H1 (cell line): ENCODE data around the gene NR2E1. TPM values are rescaled to one million over a fixed set of nuclear protein-coding genes. Genes with fewer than 3 reads are reported as not detected.

Experiments
- CTCF ChIA-PET: fragments of 300-600 bp; sonication (Branson Sonifier 250); formaldehyde crosslinking; loops from one replicate; lab custom pipeline; 2021; ENCODE audit not compliant: partially characterized antibody; lab: Charles Lee
- POLR2A ChIA-PET: fragments of 300-600 bp; sonication (Branson Sonifier 250); formaldehyde crosslinking; loops from one replicate; lab custom pipeline; 2021; ENCODE audit warnings: inconsistent platforms; ENCODE audit not compliant: partially characterized antibody; lab: Charles Lee
- DNase-seq, 2 experiments: peaks; one replicate each; pipeline versions ENCODE4 v3.0.0 to v3.0.0-alpha.2; 2010 to 2022; ENCODE audit warnings: low spot score in 2 of 2, low read depth in 1 of 2, mixed read lengths in 1 of 2
- FAIRE-seq: peaks from 2 replicates; lab custom pipeline; 2011; peaks lifted over from hg19 to GRCh38; lab: Jason Lieb, UNC
- H2AFZ ChIP-seq: 2 replicates; pipeline ENCODE4 v1.8.1; 2012; ENCODE audit warnings: low read length, inconsistent platforms
- H2AK5ac ChIP-seq: 2 replicates; pipeline ENCODE4 v1.6.1; 2013; ENCODE audit warnings: low read depth, low read length
- H2BK120ac ChIP-seq: replicated peaks from 2 replicates; pipeline ENCODE3; 2013; ENCODE audit warnings: low read depth, low read length, inconsistent platforms
- H2BK12ac ChIP-seq: 2 replicates; pipeline ENCODE4 v1.6.1; 2013; ENCODE audit warnings: low read depth, low read length
- H2BK15ac ChIP-seq: 2 replicates; pipeline ENCODE4 v1.6.1; 2013; ENCODE audit warnings: low read length
- H2BK20ac ChIP-seq: 2 replicates; pipeline ENCODE4 v1.6.1; 2013; ENCODE audit warnings: low read length
- H2BK5ac ChIP-seq: 2 replicates; pipeline ENCODE4 v1.6.1; 2013; ENCODE audit warnings: low read depth, low read length
- H3K14ac ChIP-seq: 2 replicates; pipeline ENCODE4 v1.6.1; 2013; ENCODE audit warnings: inconsistent platforms; ENCODE audit not compliant: insufficient read length
- H3K18ac ChIP-seq: 2 replicates; pipeline ENCODE4 v1.6.1; 2013; ENCODE audit warnings: low read length; ENCODE audit errors: extremely low read depth
- H3K23ac ChIP-seq: 2 replicates; pipeline ENCODE4 v1.6.1; 2013; ENCODE audit warnings: inconsistent platforms; ENCODE audit not compliant: insufficient read length
- H3K23me2 ChIP-seq: 2 replicates; pipeline ENCODE4 v1.6.1; 2013; ENCODE audit warnings: low read depth, low read length
- H3K27ac ChIP-seq: 2 replicates; pipeline ENCODE4 v1.6.1; 2011; ENCODE audit warnings: low read depth, low read length, inconsistent platforms
- H3K27me3 ChIP-seq, 4 experiments: replicated peaks in 1 of 4; 1 replicate in 1 of 4; 2 replicates in 3 of 4; pipeline versions ENCODE4 v1.6.1 to v1.8.1; 2011 to 2013; ENCODE audit warnings: low read length in 3 of 4, mild to moderate bottlenecking in 3 of 4, inconsistent platforms in 2 of 4, mixed read lengths in 2 of 4, moderate library complexity in 1 of 4; ENCODE audit not compliant: control insufficient read depth in 3 of 4, insufficient read depth in 3 of 4; ENCODE audit errors: extremely low read depth in 1 of 4
- H3K36me3 ChIP-seq, 4 experiments: 2 replicates each; pipeline versions ENCODE4 v1.6.1 to v1.8.1; 2011 to 2013; ENCODE audit warnings: mild to moderate bottlenecking in 4 of 4, low read length in 3 of 4, moderate library complexity in 2 of 4, control low read depth in 1 of 4, inconsistent platforms in 1 of 4; ENCODE audit not compliant: insufficient read depth in 4 of 4, control insufficient read depth in 2 of 4
- H3K4ac ChIP-seq: replicated peaks from 2 replicates; pipeline ENCODE3; 2013; ENCODE audit warnings: low read length, low read depth, mixed read lengths, inconsistent platforms; ENCODE audit not compliant: insufficient read length
- H3K4me1 ChIP-seq, 4 experiments: replicated peaks in 1 of 4; 1 replicate in 1 of 4; 2 replicates in 3 of 4; pipeline versions ENCODE4 v1.6.1 to v1.8.1; 2011 to 2013; ENCODE audit warnings: low read length in 3 of 4, inconsistent platforms in 2 of 4, mixed read lengths in 1 of 4; ENCODE audit not compliant: insufficient read depth in 4 of 4, control insufficient read depth in 3 of 4
- H3K4me2 ChIP-seq, 2 experiments: 2 replicates each; pipeline versions ENCODE4 v1.6.1 to v1.8.1; 2011 to 2013; ENCODE audit warnings: low read depth in 2 of 2, low read length in 2 of 2, control low read depth in 1 of 2, inconsistent platforms in 1 of 2, mild to moderate bottlenecking in 1 of 2; ENCODE audit not compliant: insufficient read depth in 1 of 2
- H3K4me3 ChIP-seq, 4 experiments: fragments of 200-600, 300-600 bp in 1 of 4; sonication (generic), shearing (Covaris generic), sonication (Bioruptor Twin) in 1 of 4; 2 replicates each; pipeline versions ENCODE4 v1.5.1 to v1.8.1; 2011 to 2016; ENCODE audit warnings: low read length in 4 of 4, low read depth in 3 of 4, control low read depth in 2 of 4, inconsistent platforms in 2 of 4, mild to moderate bottlenecking in 2 of 4, mixed read lengths in 1 of 4, moderate library complexity in 1 of 4; ENCODE audit not compliant: insufficient read depth in 2 of 4; ENCODE audit errors: extremely low read depth in 1 of 4
- H3K56ac ChIP-seq: replicated peaks from 2 replicates; pipeline ENCODE3; 2013; ENCODE audit warnings: low read depth, mild to moderate bottlenecking, mixed read lengths, low read length, inconsistent platforms; ENCODE audit not compliant: insufficient read length
- H3K79me1 ChIP-seq: 2 replicates; pipeline ENCODE4 v1.6.1; 2013; ENCODE audit warnings: low read depth, low read length, control low read depth
- H3K79me2 ChIP-seq, 2 experiments: 2 replicates each; pipeline versions ENCODE4 v1.6.1 to v1.8.1; 2012 to 2013; ENCODE audit warnings: low read length in 2 of 2, mild to moderate bottlenecking in 2 of 2, inconsistent platforms in 1 of 2; ENCODE audit not compliant: insufficient read depth in 2 of 2, control insufficient read depth in 1 of 2
- H3K9ac ChIP-seq, 4 experiments: replicated peaks in 1 of 4; 1 replicate in 1 of 4; 2 replicates in 3 of 4; pipeline versions ENCODE4 v1.6.1 to v1.8.1; 2011 to 2013; ENCODE audit warnings: low read depth in 3 of 4, low read length in 3 of 4, control low read depth in 2 of 4, mild to moderate bottlenecking in 2 of 4, moderate library complexity in 2 of 4, inconsistent platforms in 1 of 4; ENCODE audit errors: extremely low read depth in 1 of 4
- H3K9me3 ChIP-seq, 2 experiments: 2 replicates each; pipeline versions ENCODE4 v1.6.1 to v1.8.1; 2012 to 2013; ENCODE audit warnings: mild to moderate bottlenecking in 2 of 2, moderate library complexity in 2 of 2, control low read depth in 1 of 2, inconsistent platforms in 1 of 2, low read depth in 1 of 2, low read length in 1 of 2, mixed read lengths in 1 of 2; ENCODE audit not compliant: insufficient read depth in 2 of 2
- H4K20me1 ChIP-seq, 2 experiments: replicated peaks in 1 of 2; 2 replicates each; pipeline versions ENCODE3 to v1.8.1; 2011 to 2013; ENCODE audit warnings: inconsistent platforms in 2 of 2, low read length in 2 of 2, mild to moderate bottlenecking in 1 of 2; ENCODE audit not compliant: insufficient read depth in 2 of 2, control insufficient read depth in 1 of 2
- H4K5ac ChIP-seq: 2 replicates; pipeline ENCODE4 v1.6.1; 2013; ENCODE audit warnings: low read length, low read depth, mixed read lengths, inconsistent platforms; ENCODE audit not compliant: insufficient read length
- H4K8ac ChIP-seq: 2 replicates; pipeline ENCODE4 v1.8.0; 2013; ENCODE audit warnings: mild to moderate bottlenecking, moderate library complexity, low read length, inconsistent platforms; ENCODE audit not compliant: insufficient read depth; ENCODE audit errors: extremely low read depth
- H4K91ac ChIP-seq: replicated peaks from 2 replicates; pipeline ENCODE3; 2013; ENCODE audit warnings: low read length, mixed read lengths, inconsistent platforms; ENCODE audit not compliant: insufficient read length
- CBX8 ChIP-seq: fragments of 300-800, 300-1000 bp; sonication (generic); IDR thresholded peaks from 2 replicates; pipeline ENCODE4 v1.7.1; 2016; ENCODE audit warnings: low read depth, low read length, borderline replicate concordance
- CREB1 ChIP-seq: IDR thresholded peaks from 2 replicates; pipeline ENCODE4 v1.6.1; 2012; ENCODE audit warnings: inconsistent platforms
- CTBP2 ChIP-seq: IDR thresholded peaks from 2 replicates; pipeline ENCODE4 v1.7.0; 2011; ENCODE audit warnings: borderline replicate concordance, mild to moderate bottlenecking, moderate library complexity, mixed read lengths, low read length; ENCODE audit not compliant: insufficient read depth, insufficient read length
- EZH2 ChIP-seq: fragments of 200-600 bp; sonication (generic); IDR thresholded peaks from 2 replicates; pipeline ENCODE4 v1.7.1; 2012; ENCODE audit warnings: low read depth, mild to moderate bottlenecking, moderate library complexity, low read length, inconsistent platforms; ENCODE audit not compliant: severe bottlenecking
- RBBP5 ChIP-seq: IDR thresholded peaks from 2 replicates; pipeline ENCODE4 v1.7.1; 2012; ENCODE audit warnings: low read depth, mild to moderate bottlenecking, inconsistent platforms, low read length, moderate library complexity, borderline replicate concordance
- SUZ12 ChIP-seq: fragments of 200-600 bp; sonication (generic); IDR thresholded peaks from 2 replicates; pipeline ENCODE4 v1.6.1; 2012; ENCODE audit warnings: mild to moderate bottlenecking, inconsistent platforms, low read length, moderate library complexity, mixed read lengths
- TCF12 ChIP-seq: IDR thresholded peaks from 2 replicates; pipeline ENCODE4 v1.6.1; 2011; ENCODE audit warnings: low read depth, mild to moderate bottlenecking, low read length
- WGBS, 2 experiments: shearing (Covaris generic) in 1 of 2; methylation state at CpG; one replicate each; pipeline versions ENCODE4 v1.1.6 to v1.1.7; 2013 to 2015; ENCODE audit warnings: low lambda C conversion rate in 2 of 2, mixed read lengths in 2 of 2, inconsistent platforms in 1 of 2, low coverage in 1 of 2, missing lambda C conversion rate in 1 of 2; ENCODE audit not compliant: insufficient replicate concordance in 2 of 2, insufficient coverage in 1 of 2, insufficient read length in 1 of 2; ENCODE audit errors: extremely low coverage in 1 of 2, missing lambda C conversion rate in 1 of 2; 5-methylcytosine and 5-hydroxymethylcytosine counted together
- long read RNA-seq, 2 experiments: library from RNA in 1 of 2; library from capped mRNA in 1 of 2; stranded (forward); transcript quantifications; one replicate each; pipeline ENCODE4 v2.0.0, GENCODE V29; 2021; ENCODE audit warnings: inconsistent platforms in 1 of 2
- polyA minus RNA-seq, 3 experiments: library from RNA; depleted of rRNA, polyadenylated mRNA; stranded (reverse); fragments of >200 nt; gene quantifications; 1 replicate in 2 of 3; 2 replicates in 1 of 3; pipeline ENCODE4 v1.2.3, GENCODE V29; 2011
- polyA plus RNA-seq, 7 experiments: library from polyadenylated mRNA; depleted of rRNA in 3 of 7; stranded (reverse) in 5 of 7; unstranded in 2 of 7; fragments of >200 nt in 5 of 7; fragments of 200-250 nt in 2 of 7; gene quantifications; 1 replicate in 5 of 7; 2 replicates in 1 of 7; 4 replicates in 1 of 7; pipeline versions ENCODE4 v1.2.1 to v1.2.3, GENCODE V29; 2011 to 2013; ENCODE audit warnings: missing spikeins in 2 of 7, mixed read lengths in 2 of 7
- total RNA-seq: library from RNA; stranded (reverse); fragmentation: NEBNext Ultra II Directional; extraction: Animal tissue kit (Norgen Biotek cat#: 25700); gene quantifications from 2 replicates; pipeline ENCODE4 v1.2.1, GENCODE V29; 2021

Gene NR2E1
- total RNA-seq (not detected in 2 replicates), polyA plus RNA-seq (2011; rRNA removed) (not detected in 2 replicates), polyA minus RNA-seq (2011; rRNA and poly(A)+ RNA removed) (not detected in 2 replicates)
- polyA plus RNA-seq (2011; cell fraction: cytosol; rRNA removed): not detected
- not detected for polyA plus RNA-seq (2011; cell fraction: nucleus; rRNA removed)
- not detected in 4 replicates for polyA plus RNA-seq (2012, experiment 1 of 2)
- not detected for polyA plus RNA-seq (2012, experiment 2 of 2)
- not detected for polyA plus RNA-seq (2013, experiment 1 of 2)
- not detected for polyA plus RNA-seq (2013, experiment 2 of 2)
- not detected for polyA minus RNA-seq (2011; cell fraction: cytosol; rRNA and poly(A)+ RNA removed)
- polyA minus RNA-seq (2011; cell fraction: nucleus; rRNA and poly(A)+ RNA removed): not detected
- long read RNA-seq, experiment 1: 0 reads
- long read RNA-seq, experiment 2: 0 reads

DNA sequence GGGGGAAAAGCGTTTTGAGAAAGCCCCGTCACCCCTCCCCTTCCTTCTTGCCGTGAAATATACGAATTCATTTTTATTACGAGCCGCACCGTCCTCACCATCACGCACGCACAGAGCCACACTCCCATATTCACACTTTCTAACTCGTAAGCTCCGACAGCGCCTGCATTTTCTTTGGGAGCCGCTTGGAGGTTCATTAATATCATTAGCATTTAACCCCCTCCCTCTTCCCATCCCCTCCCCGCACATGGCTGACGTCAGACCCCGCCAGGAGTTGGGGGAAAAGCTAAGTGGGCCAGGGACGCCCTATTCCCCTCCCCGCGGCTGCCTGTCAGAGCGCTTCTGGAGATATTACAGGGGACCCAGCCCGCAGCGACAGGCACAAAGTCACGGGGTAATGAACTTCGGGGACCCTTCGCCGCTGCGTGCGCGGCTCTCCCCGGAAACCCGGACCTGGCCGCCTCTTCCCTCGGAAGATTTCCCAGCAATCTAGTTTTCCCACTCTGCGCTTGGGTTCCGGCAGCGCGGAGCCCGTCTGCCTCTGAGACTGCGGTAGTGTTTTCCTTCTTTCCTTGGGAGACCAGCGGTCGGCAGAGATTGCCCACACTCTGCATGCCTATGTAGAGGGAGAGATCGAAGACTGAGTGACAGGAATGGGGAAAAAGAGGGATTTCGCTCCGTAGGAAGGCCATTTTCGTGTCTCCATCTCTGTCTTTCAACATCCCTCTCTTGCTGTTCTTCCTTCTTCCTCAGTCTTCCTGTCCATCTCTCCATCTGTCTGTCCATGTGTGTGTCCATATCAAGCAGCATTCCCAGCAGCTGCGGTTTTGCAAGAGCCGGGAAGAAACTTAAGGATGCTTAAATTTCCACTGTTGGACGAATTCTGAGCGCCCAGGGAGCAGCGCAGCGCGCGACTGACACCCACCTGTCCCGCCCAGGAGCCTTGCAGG, at the start of gene NR2E1:
Gene NR2E1 (plus strand): TSS at position 309 of the 950 bp plus-strand sequence. CDS start 744 bp downstream, outside the sequence.
- Histone ChIP-seq H3K27me3 (peaks cover 93 to 100% (median 99%) of the 10 kb centered on the region in 4 experiments), H3K9ac (no peak within 1 kb of the TSS), H3K14ac (no peak within 1 kb of the TSS), H3K4me2 (peak within 1 kb of the TSS; percentile 76 to 83), H2BK120ac (no peak within 1 kb of the TSS), H2BK15ac (peak within 1 kb of the TSS; percentile 98; the same call in 1 of the 2 replicates), H2AFZ (no peak within 1 kb of the TSS), H2AK5ac (no peak within 1 kb of the TSS), H3K4me3 (peak within 1 kb of the TSS; percentile 26 to 49 (median 34); a peak in 7 of 8 replicates), H3K36me3 (peaks cover 0 to 5% (median 0%) of the 10 kb centered on the region in 4 experiments; a peak in 1 of 8 replicates), H4K91ac (no peak within 1 kb of the TSS), H3K4me1 (peaks cover 10 to 54% (median 34%) of the 10 kb centered on the region in 4 experiments), H3K9me3 (no peaks in the 10 kb centered on the region), H3K18ac (peak within 1 kb of the TSS; percentile 24), H3K27ac (no peak within 1 kb of the TSS), H3K79me1 (no peaks in the 10 kb centered on the region), H3K56ac (no peak within 1 kb of the TSS), H3K4ac (no peak within 1 kb of the TSS), H4K20me1 (peaks cover 22 to 29% of the 10 kb centered on the region in 2 experiments), H2BK12ac (0 out of 2 replicates have a peak within 1 kb of the TSS, but pooled peaks have one; percentile 75), H3K79me2 (no peaks in the 10 kb centered on the region), H4K8ac (no peak within 1 kb of the TSS; the same call in 1 of the 2 replicates), H3K23me2 (peaks cover 7% of the 10 kb centered on the region; the same call in 1 of the 2 replicates), H3K23ac (no peak within 1 kb of the TSS), H2BK20ac (peak within 1 kb of the TSS; percentile 48; the same call in 1 of the 2 replicates), H2BK5ac (no peak within 1 kb of the TSS), H4K5ac (no peak within 1 kb of the TSS)
- WGBS, 2 experiments: 2% methylated on average over 54 of the region's 54 CpGs; no CpG with 5 or more reads in 1 of the 2 experiments
- ChIA-PET POLR2A (interaction anchor here (0.7 to 1.6 kb wide), 4 partner anchors 10 to 47 kb away, joined by 3 to 6 read pairs (median 4); no protein-coding TSS in a partner anchor), CTCF (interaction anchor here (0.8 to 10.8 kb wide), 9 partner anchors 10 to 326 kb away, joined by 3 to 85 read pairs (median 6); no protein-coding TSS in a partner anchor)
- DNase-seq: peak in 1 of 2 experiments; percentile 73
- no peak for FAIRE-seq
- TF ChIP-seq SUZ12 (peak; percentile 90; the same call in 1 of the 2 replicates), TCF12 (0 out of 2 replicates have a peak, but pooled peaks have one; percentile 26), CBX8 (no peak), RBBP5 (0 out of 2 replicates have a peak, but pooled peaks have one; percentile 2), CTBP2 (no peak), CREB1 (peak; percentile 70), EZH2 (peak; percentile 99)
